Measurements from ENCODE around the gene SPATA12. TPM values are rescaled to one million over a fixed set of nuclear protein-coding genes. Genes with fewer than 3 reads are reported as not detected.

SPATA12 gene
- total and polyA plus RNA-seq, 2 of the 8 experiments (the other 6 are each of a cell fraction or from before 2014, with no cell fraction given): 0.19 to 0.97 TPM

- H3K9ac ChIP-seq (replicated peaks in 1 of 4; ENCODE audit: extremely low read depth in 1 of 4, low read depth in 3 of 4, low read length in 3 of 4): no peak overlapping the region
- TF ChIP-seq RFX5 (IDR thresholded peaks at IDR 0.05; ENCODE audit: borderline replicate concordance, low read depth, low read length) (no peak), YY1 (IDR thresholded peaks at IDR 0.05; ENCODE audit: low read depth, low read length) (no peak), GTF2F1 (IDR thresholded peaks at IDR 0.05; ENCODE audit: borderline replicate concordance, low read depth, low read length) (no peak), KDM1A (IDR thresholded peaks at IDR 0.05; ENCODE audit: borderline replicate concordance, low read length) (peak; percentile 98), RNF2 (IDR thresholded peaks at IDR 0.05; ENCODE audit: borderline replicate concordance, low read depth, low read length, missing control alignments, poor library complexity, severe bottlenecking) (no peak), HDAC2 (IDR thresholded peaks at IDR 0.05; ENCODE audit: borderline replicate concordance in 1 of 2, low read depth in 2 of 2, low read length in 2 of 2) (peak in 1 of 2 experiments; percentile 86; a peak in 1 of 4 replicates), POU5F1 (IDR thresholded peaks at IDR 0.05; ENCODE audit: low read depth, low read length) (no peak), SIX5 (IDR thresholded peaks at IDR 0.05; ENCODE audit: low read depth, low read length) (no peak), CEBPB (IDR thresholded peaks at IDR 0.05; ENCODE audit: low read depth, low read length) (no peak), POLR2AphosphoS5 (IDR thresholded peaks at IDR 0.05; ENCODE audit: low read depth, low read length) (no peak), NANOG (IDR thresholded peaks at IDR 0.05; ENCODE audit: insufficient read depth, low read depth, low read length, poor library complexity, severe bottlenecking) (no peak), SIN3A (conservative IDR thresholded peaks at IDR 0.05 in 1 of 2, IDR thresholded peaks at IDR 0.05 in 1 of 2; ENCODE audit: low read depth in 1 of 2, low read length in 2 of 2) (no peak)
- no peak overlapping the region for H3K4me2 ChIP-seq (ENCODE audit: insufficient read depth in 1 of 2, low read depth in 2 of 2, low read length in 2 of 2)
- no peak overlapping the region for H4K91ac ChIP-seq (replicated peaks; ENCODE audit: insufficient read length, low read length)
- no peak for DNase-seq (ENCODE audit: low read depth in 1 of 2, low spot score in 2 of 2)
- H4K20me1 ChIP-seq (replicated peaks in 1 of 2; ENCODE audit: control insufficient read depth in 1 of 2, insufficient read depth in 2 of 2, low read length in 2 of 2): no peaks in the 10 kb centered on the region
- H2AK5ac ChIP-seq (ENCODE audit: low read depth, low read length): no peak overlapping the region; the same call in 1 of the 2 replicates
- no peaks in the 10 kb centered on the region for H3K36me3 ChIP-seq (ENCODE audit: control insufficient read depth in 2 of 4, insufficient read depth in 4 of 4, low read length in 3 of 4)
- no peak overlapping the region for H3K18ac ChIP-seq (ENCODE audit: extremely low read depth, low read length)
- no peak for FAIRE-seq
- ChIA-PET POLR2A (ENCODE audit: partially characterized antibody) (interaction anchor here (1.3 kb wide), 2 partner anchors 10 to 15 kb away, joined by 3 to 5 read pairs; no protein-coding TSS in a partner anchor), CTCF (ENCODE audit: partially characterized antibody) (interaction anchor here (1.2 to 1.5 kb wide), 2 partner anchors 16 to 54 kb away, joined by 3 to 4 read pairs; no protein-coding TSS in a partner anchor)
- no peak overlapping the region for H4K5ac ChIP-seq (ENCODE audit: insufficient read length, low read depth, low read length)
- no peak overlapping the region for H2AFZ ChIP-seq (ENCODE audit: low read length)
- H4K8ac ChIP-seq (ENCODE audit: extremely low read depth, insufficient read depth, low read length): no peak overlapping the region
- peak overlapping the region; percentile 99; the same call in 1 of the 2 replicates for H2BK15ac ChIP-seq (ENCODE audit: low read length)
- H2BK120ac ChIP-seq (replicated peaks; ENCODE audit: low read depth, low read length): no peak overlapping the region
- peak overlapping the region; percentile 70; the same call in 1 of the 2 replicates for H2BK12ac ChIP-seq (ENCODE audit: low read depth, low read length)
- no peak overlapping the region for H3K27ac ChIP-seq (ENCODE audit: low read depth, low read length)
- H3K14ac ChIP-seq (ENCODE audit: insufficient read length): no peak overlapping the region
- no peak overlapping the region for H3K23ac ChIP-seq (ENCODE audit: insufficient read length)
- no peak overlapping the region for H3K4ac ChIP-seq (replicated peaks; ENCODE audit: insufficient read length, low read depth, low read length)
- H3K79me1 ChIP-seq (ENCODE audit: low read depth, low read length): peaks cover 3% of the 10 kb centered on the region; the same call in 1 of the 2 replicates
- no peak overlapping the region; the same call in 1 of the 2 replicates for H2BK5ac ChIP-seq (ENCODE audit: low read depth, low read length)
- H3K4me1 ChIP-seq (replicated peaks in 1 of 4; ENCODE audit: control insufficient read depth in 3 of 4, insufficient read depth in 4 of 4, low read length in 3 of 4): peaks cover 0 to 15% (median 8%) of the 10 kb centered on the region in 4 experiments; a peak in 6 of 7 replicates
- H3K4me3 ChIP-seq (ENCODE audit: extremely low read depth in 1 of 4, insufficient read depth in 2 of 4, low read depth in 3 of 4, low read length in 4 of 4): no peak overlapping the region
- no peaks in the 10 kb centered on the region for H3K9me3 ChIP-seq (ENCODE audit: insufficient read depth in 2 of 2, low read depth in 1 of 2, low read length in 1 of 2)
- H3K56ac ChIP-seq (replicated peaks; ENCODE audit: insufficient read length, low read depth, low read length): no peak overlapping the region
- H3K27me3 ChIP-seq (replicated peaks in 1 of 4; ENCODE audit: control insufficient read depth in 3 of 4, extremely low read depth in 1 of 4, insufficient read depth in 3 of 4, low read length in 3 of 4): no peaks in the 10 kb centered on the region
- peaks cover 2% of the 10 kb centered on the region; the same call in 1 of the 2 replicates for H3K23me2 ChIP-seq (ENCODE audit: low read depth, low read length)
- WGBS, 2 experiments (ENCODE audit: extremely low coverage in 1 of 2, insufficient coverage in 1 of 2, insufficient read length in 1 of 2, insufficient replicate concordance in 2 of 2, low coverage in 1 of 2, low lambda C conversion rate in 2 of 2, missing lambda C conversion rate in 1 of 2): 87% methylated on average over 5 of the region's 5 CpGs; no CpG with 5 or more reads in 1 of the 2 experiments
- no peaks in the 10 kb centered on the region for H3K79me2 ChIP-seq (ENCODE audit: control insufficient read depth in 1 of 2, insufficient read depth in 2 of 2, low read length in 2 of 2)
- H2BK20ac ChIP-seq (ENCODE audit: low read length): peak overlapping the region; percentile 15; the same call in 1 of the 2 replicates
These were observed 2.6 kb downstream of the SPATA12 start for GRCh38 chr3:57063032-57063431.
